NB4 (cell line): ENCODE measurements around the gene SETDB2.

ENCODE experiments used
- CTCF ChIP-seq: IDR thresholded peaks from one replicate; pipeline ENCODE4 v1.5.1; 2012; ENCODE audit warnings: low read depth, low read length
- POLR2A ChIP-seq: IDR thresholded peaks from 2 replicates; pipeline ENCODE4 v1.6.1; 2011; ENCODE audit warnings: mild to moderate bottlenecking; ENCODE audit not compliant: insufficient read length; ENCODE audit errors: extremely low read depth

GRCh38 chr13:49395878-49396380 is 48.1 kb upstream of the SETDB2 start:
- TF ChIP-seq CTCF (no peak), POLR2A (no peak)
